Measurements from ENCODE around the gene NT5DC3.

Gene NT5DC3

DNA sequence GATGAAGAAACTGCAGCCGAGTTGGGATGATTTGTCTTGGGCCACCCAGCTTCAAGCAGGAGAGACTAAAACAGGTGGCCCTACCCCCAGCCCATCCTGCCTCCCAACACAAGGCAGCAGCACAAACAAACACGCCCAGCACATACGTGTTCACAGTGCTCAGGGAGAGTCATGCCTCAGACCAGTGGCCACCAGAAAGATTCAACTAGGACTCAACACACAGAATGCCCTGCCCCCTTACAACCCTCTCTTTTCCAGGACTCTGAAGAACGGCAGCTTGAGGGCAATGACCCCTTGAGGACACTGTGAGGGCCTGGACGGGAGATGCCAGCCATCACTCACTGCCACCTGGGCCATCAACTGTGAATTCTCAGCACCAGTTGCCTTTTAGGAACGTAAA lies 75.0 kb downstream of the NT5DC3 start:
- H3K27me3 ChIP-seq (ENCODE audit: control insufficient read depth, insufficient read depth, low read length), result no peaks in the 10 kb centered on the region
- H3K4me1 ChIP-seq (ENCODE audit: control insufficient read depth, insufficient read depth, low read length), result no peaks in the 10 kb centered on the region
- H3K36me3 ChIP-seq (ENCODE audit: control insufficient read depth, insufficient read depth, low read length), result no peaks in the 10 kb centered on the region
- no peak overlapping the region for H3K9ac ChIP-seq (ENCODE audit: low read length)
- no peak overlapping the region for H3K4me3 ChIP-seq (ENCODE audit: low read length)
- no peaks in the 10 kb centered on the region for H3K9me3 ChIP-seq (ENCODE audit: control insufficient read depth, low read length)

DNA sequence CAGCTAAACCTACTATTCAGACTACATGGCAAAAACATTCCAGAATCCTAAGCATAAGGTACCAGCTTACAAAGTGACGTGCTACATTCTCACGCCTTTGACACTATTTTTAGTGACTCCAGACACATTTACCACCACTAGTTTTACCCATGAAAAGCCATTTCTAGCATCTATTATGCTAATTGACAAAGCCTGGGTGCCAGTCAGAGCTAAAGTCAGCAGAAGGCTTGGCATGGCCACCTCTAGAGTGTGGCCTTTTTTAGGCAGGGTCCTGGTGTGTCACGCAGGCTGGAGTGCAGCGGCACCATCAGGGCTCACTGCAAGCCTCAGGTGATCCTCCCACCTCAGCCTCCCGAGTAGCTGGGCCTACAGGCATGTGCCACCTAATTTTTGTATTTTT lies 75.7 kb downstream of the NT5DC3 start:
- Histone ChIP-seq H3K27me3 (ENCODE audit: control insufficient read depth, insufficient read depth, low read length) (no peaks in the 10 kb centered on the region), H3K9me3 (ENCODE audit: control insufficient read depth, low read length) (no peaks in the 10 kb centered on the region), H3K4me3 (ENCODE audit: low read length) (no peak overlapping the region), H3K4me1 (ENCODE audit: control insufficient read depth, insufficient read depth, low read length) (no peaks in the 10 kb centered on the region), H3K9ac (ENCODE audit: low read length) (no peak overlapping the region), H3K36me3 (ENCODE audit: control insufficient read depth, insufficient read depth, low read length) (no peaks in the 10 kb centered on the region)

DNA sequence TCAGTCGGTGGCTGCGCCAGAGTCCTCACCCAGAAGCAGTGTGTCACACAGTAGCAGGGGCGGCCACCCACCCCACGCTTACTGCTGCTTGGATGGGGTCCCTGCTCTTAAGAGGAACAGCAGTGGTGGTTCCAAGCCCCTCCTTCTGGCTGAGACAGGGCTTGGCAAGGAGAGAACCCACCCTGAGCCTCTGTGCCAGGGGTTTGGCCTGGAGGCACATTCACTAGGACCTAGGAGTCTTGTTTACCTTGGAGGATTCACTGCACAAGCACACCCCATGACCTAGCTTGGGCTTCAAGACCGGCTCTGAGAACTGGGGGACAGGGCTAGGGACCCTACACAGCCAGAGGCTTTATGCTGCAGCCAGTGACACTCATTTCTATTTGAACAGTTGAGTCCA lies 78.6 kb downstream of the NT5DC3 start:
- no peaks in the 10 kb centered on the region for H3K4me1 ChIP-seq (ENCODE audit: control insufficient read depth, insufficient read depth, low read length)
- no peaks in the 10 kb centered on the region for H3K36me3 ChIP-seq (ENCODE audit: control insufficient read depth, insufficient read depth, low read length)
- peaks cover 3% of the 10 kb centered on the region for H3K27me3 ChIP-seq (ENCODE audit: control insufficient read depth, insufficient read depth, low read length)
- H3K9me3 ChIP-seq (ENCODE audit: control insufficient read depth, low read length), result no peaks in the 10 kb centered on the region
- no peak overlapping the region for H3K4me3 ChIP-seq (ENCODE audit: low read length)
- no peak overlapping the region for H3K9ac ChIP-seq (ENCODE audit: low read length)

DNA sequence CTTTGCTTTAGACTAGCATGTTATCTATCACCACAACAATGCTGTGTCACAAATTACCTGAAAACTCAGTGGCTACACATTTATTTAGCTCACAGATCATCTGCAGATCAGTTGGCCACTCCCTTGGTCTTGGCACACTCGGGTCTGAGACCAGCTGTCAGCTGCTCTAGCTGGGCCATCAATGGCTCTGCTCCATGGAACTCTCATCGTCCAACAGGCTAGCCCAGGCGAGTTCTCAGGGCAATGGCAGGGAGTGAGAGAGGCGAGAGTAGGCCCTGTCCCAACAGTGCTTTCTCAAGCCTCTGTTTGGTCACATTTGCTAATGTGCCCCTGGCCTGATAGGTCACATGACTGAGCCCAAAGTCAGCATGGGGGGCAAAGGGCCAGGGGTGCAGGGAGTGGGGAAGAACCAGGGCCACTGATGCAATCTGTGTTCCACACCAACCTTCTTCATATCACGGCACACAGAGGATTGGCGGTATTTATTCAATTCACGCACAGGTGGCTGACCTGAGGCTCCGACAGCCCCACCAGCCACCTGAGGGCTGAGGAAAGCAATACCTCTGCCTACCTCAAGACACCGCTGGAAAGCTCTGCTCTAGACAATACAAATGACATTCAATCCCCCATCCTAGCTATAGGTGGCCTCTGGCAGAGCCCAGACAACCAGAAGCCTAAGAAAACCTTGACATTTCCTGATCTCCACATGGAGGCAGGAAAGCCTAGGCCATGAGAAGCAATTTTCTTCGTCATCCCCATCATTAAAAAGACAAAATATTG lies 82.5 kb downstream of the NT5DC3 start:
- H3K9ac ChIP-seq (ENCODE audit: low read length), result no peak overlapping the region
- no peak overlapping the region for H3K4me3 ChIP-seq (ENCODE audit: low read length)
- H3K4me1 ChIP-seq (ENCODE audit: control insufficient read depth, insufficient read depth, low read length), result no peaks in the 10 kb centered on the region
- no peaks in the 10 kb centered on the region for H3K36me3 ChIP-seq (ENCODE audit: control insufficient read depth, insufficient read depth, low read length)
- H3K27me3 ChIP-seq (ENCODE audit: control insufficient read depth, insufficient read depth, low read length), result peaks cover 3% of the 10 kb centered on the region
- H3K9me3 ChIP-seq (ENCODE audit: control insufficient read depth, low read length), result no peaks in the 10 kb centered on the region

DNA sequence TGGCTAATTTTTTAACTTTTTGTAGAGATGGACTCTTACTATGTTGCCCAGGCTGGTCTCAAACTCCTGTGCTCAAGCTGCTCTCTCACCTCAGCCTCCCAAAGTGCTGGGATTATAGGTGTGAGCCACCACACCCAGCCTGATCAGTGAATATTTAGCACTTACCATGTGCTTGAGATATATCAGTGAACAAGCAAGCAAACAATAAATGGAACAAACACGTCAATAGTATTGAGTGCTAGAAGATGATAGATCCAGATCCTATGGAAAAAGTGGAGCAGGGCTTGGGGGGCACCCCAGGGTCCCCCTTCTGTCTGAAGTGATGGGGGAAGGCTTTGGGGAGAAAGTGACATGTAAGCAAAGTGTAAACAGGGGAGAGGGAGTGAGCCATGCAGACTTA lies 83.8 kb downstream of the NT5DC3 start:
- H3K9me3 ChIP-seq (ENCODE audit: control insufficient read depth, low read length), result no peaks in the 10 kb centered on the region
- no peaks in the 10 kb centered on the region for H3K36me3 ChIP-seq (ENCODE audit: control insufficient read depth, insufficient read depth, low read length)
- no peak overlapping the region for H3K4me3 ChIP-seq (ENCODE audit: low read length)
- H3K27me3 ChIP-seq (ENCODE audit: control insufficient read depth, insufficient read depth, low read length), result peaks cover 3% of the 10 kb centered on the region
- no peaks in the 10 kb centered on the region for H3K4me1 ChIP-seq (ENCODE audit: control insufficient read depth, insufficient read depth, low read length)
- H3K9ac ChIP-seq (ENCODE audit: low read length), result no peak overlapping the region

DNA sequence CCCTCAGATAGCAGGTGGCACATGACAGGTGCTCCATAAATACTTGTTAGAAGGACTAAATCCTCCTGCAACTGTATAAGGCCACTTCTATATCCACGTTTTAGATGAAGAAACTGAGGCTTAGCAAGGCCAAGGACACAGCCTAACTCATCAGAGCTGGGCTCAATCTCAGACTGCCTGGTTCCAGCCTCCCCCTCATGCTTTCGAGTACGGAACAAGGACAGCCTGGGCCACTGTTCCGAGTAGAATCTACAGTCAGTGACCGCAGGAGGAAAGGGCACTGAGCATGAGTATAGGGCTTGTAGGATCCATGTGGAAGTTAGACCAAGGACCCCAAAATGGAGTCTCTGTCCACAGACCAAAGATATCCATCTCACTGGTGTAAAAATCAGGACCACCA lies 84.6 kb downstream of the NT5DC3 start:
- no peaks in the 10 kb centered on the region for H3K9me3 ChIP-seq (ENCODE audit: control insufficient read depth, low read length)
- H3K36me3 ChIP-seq (ENCODE audit: control insufficient read depth, insufficient read depth, low read length), result no peaks in the 10 kb centered on the region
- peaks cover 3% of the 10 kb centered on the region for H3K27me3 ChIP-seq (ENCODE audit: control insufficient read depth, insufficient read depth, low read length)
- no peaks in the 10 kb centered on the region for H3K4me1 ChIP-seq (ENCODE audit: control insufficient read depth, insufficient read depth, low read length)
- no peak overlapping the region for H3K9ac ChIP-seq (ENCODE audit: low read length)
- no peak overlapping the region for H3K4me3 ChIP-seq (ENCODE audit: low read length)

DNA sequence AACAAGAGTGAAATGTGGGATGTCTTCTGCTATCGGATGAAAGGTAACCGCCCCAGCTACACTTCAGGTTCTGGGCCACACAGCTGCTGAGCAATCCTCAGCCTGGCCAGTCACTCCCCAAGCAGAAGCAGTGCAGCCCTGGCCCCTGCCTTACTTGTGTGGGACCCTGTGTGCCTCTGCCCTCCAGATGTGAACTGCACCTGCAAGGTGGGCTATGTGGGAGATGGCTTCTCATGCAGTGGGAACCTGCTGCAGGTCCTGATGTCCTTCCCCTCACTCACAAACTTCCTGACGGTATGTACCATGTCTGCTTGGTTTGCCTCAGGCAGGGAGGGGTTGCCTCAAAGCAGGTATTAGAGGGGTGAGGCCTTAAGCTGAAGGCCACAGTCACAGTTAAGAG lies 85.6 kb downstream of the NT5DC3 start:
- Histone ChIP-seq H3K9me3 (ENCODE audit: control insufficient read depth, low read length) (no peaks in the 10 kb centered on the region), H3K27me3 (ENCODE audit: control insufficient read depth, insufficient read depth, low read length) (peaks cover 3% of the 10 kb centered on the region), H3K4me1 (ENCODE audit: control insufficient read depth, insufficient read depth, low read length) (no peaks in the 10 kb centered on the region), H3K36me3 (ENCODE audit: control insufficient read depth, insufficient read depth, low read length) (no peaks in the 10 kb centered on the region), H3K4me3 (ENCODE audit: low read length) (no peak overlapping the region), H3K9ac (ENCODE audit: low read length) (no peak overlapping the region)

DNA sequence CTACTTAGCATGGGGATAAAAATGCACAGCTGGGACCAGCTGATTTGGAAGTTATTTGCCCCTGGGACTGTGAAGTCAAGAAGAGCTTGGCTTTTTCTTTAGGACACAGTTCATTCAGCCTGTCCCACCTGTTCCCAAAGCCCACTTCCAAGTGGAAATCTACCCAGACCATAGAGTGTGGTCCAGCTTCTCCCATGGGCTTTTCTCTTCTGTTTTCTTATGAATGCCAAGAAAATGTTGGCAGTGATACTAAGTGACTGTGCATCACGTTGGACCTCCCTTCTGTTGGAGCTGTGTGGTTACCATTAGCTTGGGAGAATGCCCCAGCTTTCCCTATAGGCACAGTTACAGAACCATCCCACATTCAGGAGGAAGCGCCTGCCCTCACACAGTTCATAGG lies 89.4 kb downstream of the NT5DC3 start:
- Histone ChIP-seq H3K4me1 (ENCODE audit: control insufficient read depth, insufficient read depth, low read length) (no peaks in the 10 kb centered on the region), H3K4me3 (ENCODE audit: low read length) (no peak overlapping the region), H3K27me3 (ENCODE audit: control insufficient read depth, insufficient read depth, low read length) (peaks cover 4% of the 10 kb centered on the region), H3K36me3 (ENCODE audit: control insufficient read depth, insufficient read depth, low read length) (no peaks in the 10 kb centered on the region), H3K9ac (ENCODE audit: low read length) (no peak overlapping the region), H3K9me3 (ENCODE audit: control insufficient read depth, low read length) (no peaks in the 10 kb centered on the region)

DNA sequence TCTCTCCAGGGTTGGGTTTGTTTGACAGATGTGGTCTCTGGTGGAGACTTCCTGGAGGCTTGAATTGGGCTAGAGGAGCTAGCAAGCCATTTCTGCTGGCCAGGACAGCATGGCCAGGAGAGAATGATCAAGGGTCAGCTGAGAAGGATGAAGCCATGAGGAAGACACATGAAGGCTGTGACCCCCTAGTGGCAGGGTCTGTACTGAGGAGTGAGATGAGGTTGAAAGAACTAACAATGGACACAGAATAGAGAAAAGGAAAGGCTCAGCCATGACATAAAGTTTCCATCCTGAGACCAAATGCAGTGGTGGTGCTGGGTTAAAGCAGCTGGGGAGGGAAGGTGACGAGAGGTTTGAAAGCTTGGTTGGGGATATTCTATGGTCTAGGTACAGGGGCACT lies 89.9 kb downstream of the NT5DC3 start:
- no peak overlapping the region for H3K4me3 ChIP-seq (ENCODE audit: low read length)
- H3K27me3 ChIP-seq (ENCODE audit: control insufficient read depth, insufficient read depth, low read length), result peaks cover 4% of the 10 kb centered on the region
- H3K9ac ChIP-seq (ENCODE audit: low read length), result no peak overlapping the region
- no peaks in the 10 kb centered on the region for H3K4me1 ChIP-seq (ENCODE audit: control insufficient read depth, insufficient read depth, low read length)
- H3K9me3 ChIP-seq (ENCODE audit: control insufficient read depth, low read length), result no peaks in the 10 kb centered on the region
- H3K36me3 ChIP-seq (ENCODE audit: control insufficient read depth, insufficient read depth, low read length), result no peaks in the 10 kb centered on the region

DNA sequence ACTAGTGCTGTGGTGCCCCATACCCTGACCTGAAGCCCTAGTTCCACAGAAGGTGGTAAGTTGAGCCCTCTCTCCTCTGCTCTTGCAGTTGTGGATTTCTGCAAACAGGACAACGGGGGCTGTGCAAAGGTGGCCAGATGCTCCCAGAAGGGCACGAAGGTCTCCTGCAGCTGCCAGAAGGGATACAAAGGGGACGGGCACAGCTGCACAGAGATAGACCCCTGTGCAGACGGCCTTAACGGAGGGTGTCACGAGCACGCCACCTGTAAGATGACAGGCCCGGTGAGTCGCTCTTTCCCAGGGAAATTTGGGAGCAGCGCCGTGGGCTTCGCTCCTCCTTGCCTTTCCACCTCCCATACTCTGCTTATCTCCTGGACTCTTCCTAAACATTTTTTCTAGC lies 92.2 kb downstream of the NT5DC3 start:
- H3K9ac ChIP-seq (ENCODE audit: low read length), result no peak overlapping the region
- H3K36me3 ChIP-seq (ENCODE audit: control insufficient read depth, insufficient read depth, low read length), result no peaks in the 10 kb centered on the region
- no peaks in the 10 kb centered on the region for H3K4me1 ChIP-seq (ENCODE audit: control insufficient read depth, insufficient read depth, low read length)
- H3K27me3 ChIP-seq (ENCODE audit: control insufficient read depth, insufficient read depth, low read length), result peaks cover 4% of the 10 kb centered on the region
- H3K9me3 ChIP-seq (ENCODE audit: control insufficient read depth, low read length), result no peaks in the 10 kb centered on the region
- H3K4me3 ChIP-seq (ENCODE audit: low read length), result no peak overlapping the region

DNA sequence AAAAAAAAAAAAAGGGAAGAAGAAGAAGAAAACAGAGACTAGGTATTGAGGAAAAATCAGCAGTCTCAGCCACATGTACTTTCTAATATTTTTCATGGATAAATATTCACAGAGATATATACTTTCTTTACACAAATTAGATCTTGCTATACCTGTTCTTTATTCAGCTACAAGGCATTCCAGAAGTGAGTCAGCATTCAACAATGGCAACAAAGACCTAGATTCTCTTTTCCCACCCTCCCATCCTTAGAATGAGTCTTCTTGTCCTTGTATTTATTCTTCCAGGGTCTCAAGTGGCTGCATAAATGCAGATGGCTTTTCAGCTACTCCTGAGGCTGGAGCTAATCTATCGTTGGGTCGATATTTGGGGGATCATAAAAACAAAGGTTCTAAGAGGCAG lies 93.0 kb downstream of the NT5DC3 start:
- Histone ChIP-seq H3K36me3 (ENCODE audit: control insufficient read depth, insufficient read depth, low read length) (no peaks in the 10 kb centered on the region), H3K4me3 (ENCODE audit: low read length) (no peak overlapping the region), H3K27me3 (ENCODE audit: control insufficient read depth, insufficient read depth, low read length) (peaks cover 4% of the 10 kb centered on the region), H3K9me3 (ENCODE audit: control insufficient read depth, low read length) (no peaks in the 10 kb centered on the region), H3K9ac (ENCODE audit: low read length) (no peak overlapping the region), H3K4me1 (ENCODE audit: control insufficient read depth, insufficient read depth, low read length) (no peaks in the 10 kb centered on the region)

DNA sequence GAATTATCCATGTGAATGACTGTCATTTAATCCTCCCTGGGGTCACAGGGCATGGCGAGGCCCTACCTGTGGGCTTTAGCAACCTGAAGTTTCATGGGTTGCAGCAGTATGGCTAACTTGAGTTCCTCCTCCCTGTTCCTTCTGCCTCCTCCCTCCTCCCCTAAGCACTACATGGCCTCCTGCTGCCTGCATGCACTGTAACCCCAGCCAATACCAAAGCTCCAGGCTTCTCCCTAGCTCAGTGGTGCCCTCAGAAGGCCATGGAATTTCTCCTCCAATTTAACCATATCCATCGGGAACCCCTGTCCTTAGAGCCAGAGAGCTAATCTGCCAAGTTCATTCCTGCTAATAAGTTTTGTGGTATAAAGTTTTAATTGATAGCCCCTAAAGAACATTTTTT lies 95.1 kb downstream of the NT5DC3 start:
- Histone ChIP-seq H3K4me1 (ENCODE audit: control insufficient read depth, insufficient read depth, low read length) (no peaks in the 10 kb centered on the region), H3K27me3 (ENCODE audit: control insufficient read depth, insufficient read depth, low read length) (peaks cover 4% of the 10 kb centered on the region), H3K36me3 (ENCODE audit: control insufficient read depth, insufficient read depth, low read length) (no peaks in the 10 kb centered on the region), H3K9me3 (ENCODE audit: control insufficient read depth, low read length) (no peaks in the 10 kb centered on the region), H3K4me3 (ENCODE audit: low read length) (no peak overlapping the region), H3K9ac (ENCODE audit: low read length) (no peak overlapping the region)

DNA sequence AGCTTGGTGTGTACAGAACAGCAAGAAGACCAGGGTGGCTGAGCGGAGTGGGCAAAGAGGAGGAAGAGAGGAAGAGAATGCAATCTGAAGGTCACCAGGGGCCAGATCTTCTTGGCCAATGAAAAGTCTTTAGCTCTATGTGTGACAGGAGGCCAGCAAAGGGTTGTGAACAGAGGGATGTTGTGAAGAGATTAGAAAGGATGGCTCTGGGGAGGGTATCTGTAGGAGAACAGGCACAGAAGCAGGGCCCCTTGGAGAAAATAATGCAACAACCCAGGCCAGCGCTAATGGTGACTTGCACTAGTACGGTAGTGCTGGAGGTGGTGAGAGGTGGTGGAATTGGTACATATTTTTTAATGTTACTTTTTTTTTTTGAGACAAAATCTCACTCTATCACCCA lies 97.2 kb downstream of the NT5DC3 start:
- H3K9ac ChIP-seq (ENCODE audit: low read length), result no peak overlapping the region
- H3K36me3 ChIP-seq (ENCODE audit: control insufficient read depth, insufficient read depth, low read length), result no peaks in the 10 kb centered on the region
- H3K9me3 ChIP-seq (ENCODE audit: control insufficient read depth, low read length), result no peaks in the 10 kb centered on the region
- H3K4me1 ChIP-seq (ENCODE audit: control insufficient read depth, insufficient read depth, low read length), result no peaks in the 10 kb centered on the region
- H3K4me3 ChIP-seq (ENCODE audit: low read length), result no peak overlapping the region
- H3K27me3 ChIP-seq (ENCODE audit: control insufficient read depth, insufficient read depth, low read length), result peaks cover 2% of the 10 kb centered on the region

All from mucosa of stomach (tissue), 1 donor.